HG02642 (cell line): Measurements from ENCODE around the gene MRPS21.
"Not testable (repeated sequence)": the region's sequence is repeated elsewhere in the genome, so short reads cannot be mapped to it uniquely, and the experiment has no call there.

Source experiments
- ATAC-seq: cut with Tn5 transposase; IDR thresholded peaks from one replicate; pipeline ENCODE4 v1.9.1; 2021; ENCODE audit warnings: mild to moderate bottlenecking; ENCODE audit not compliant: unreplicated experiment, poor library complexity

The MRPS21 gene

GRCh38 chr1:150281221-150281757 lies 12.4 kb upstream of the MRPS21 start:
- no peak for ATAC-seq

GRCh38 chr1:150281758-150282557 lies 11.7 kb upstream of the MRPS21 start, which contains the start of gene CIART:
Gene CIART, plus strand, starts transcription at chr1:150282554. Its CDS starts 714 bp downstream, at chr1:150283268.
- peak; percentile 80 for ATAC-seq

DNA sequence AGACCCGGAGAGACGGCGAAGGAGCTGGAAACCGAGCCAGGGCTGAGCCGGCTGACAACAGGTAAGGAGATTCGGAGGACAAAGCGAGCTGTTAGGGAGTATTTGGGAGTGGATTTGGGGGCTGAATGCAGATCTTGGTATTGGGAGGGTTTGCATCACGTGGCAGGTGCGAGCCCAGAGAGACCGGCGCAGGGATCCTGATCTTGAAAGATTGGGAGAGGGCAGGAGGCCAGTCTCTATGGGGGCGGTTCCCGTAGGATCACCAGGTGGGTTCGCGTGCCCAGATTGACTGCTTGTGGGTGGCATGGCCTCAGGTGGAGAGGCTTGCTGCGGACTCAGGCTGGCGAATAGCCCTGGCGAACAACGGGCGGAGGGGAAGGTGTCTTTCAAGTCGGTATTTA lies 11.1 kb upstream of the MRPS21 start:
- no peak for ATAC-seq

DNA sequence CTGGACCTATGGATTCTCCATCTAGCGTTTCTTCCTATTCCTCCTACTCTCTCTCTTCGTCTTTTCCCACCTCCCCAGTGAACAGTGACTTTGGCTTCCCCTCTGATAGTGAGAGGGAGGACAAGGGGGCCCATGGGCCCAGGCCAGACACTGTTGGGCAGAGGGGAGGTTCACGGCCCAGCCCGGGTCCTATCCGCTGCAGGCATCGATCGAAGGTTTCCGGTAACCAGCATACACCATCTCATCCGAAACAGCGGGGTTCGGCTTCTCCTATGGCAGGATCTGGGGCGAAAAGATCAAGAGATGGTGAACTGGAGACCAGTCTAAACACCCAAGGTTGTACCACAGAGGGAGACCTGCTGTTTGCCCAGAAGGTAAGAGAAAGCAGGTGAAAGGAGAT lies 10.4 kb upstream of the MRPS21 start:
- ATAC-seq = no peak

DNA sequence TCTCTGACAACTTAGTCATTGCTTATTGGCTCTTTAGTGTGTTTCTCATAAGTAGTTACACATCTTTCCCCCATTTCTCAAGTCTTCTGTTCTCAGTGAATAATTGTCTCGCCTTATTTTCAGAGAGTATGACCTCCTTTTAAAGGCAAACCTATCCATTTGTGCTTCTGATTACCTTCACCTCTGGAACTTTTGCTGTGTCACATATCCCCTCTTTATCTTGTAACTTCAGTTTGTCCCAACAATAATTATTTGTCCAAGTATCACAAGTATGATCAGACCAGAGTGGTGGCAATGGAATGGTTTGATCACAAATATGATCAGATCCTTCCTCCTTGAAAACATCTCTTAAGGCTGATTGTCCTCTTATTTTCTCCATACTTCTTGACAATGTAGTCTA lies 5.3 kb upstream of the MRPS21 start:
- no peak for ATAC-seq

DNA sequence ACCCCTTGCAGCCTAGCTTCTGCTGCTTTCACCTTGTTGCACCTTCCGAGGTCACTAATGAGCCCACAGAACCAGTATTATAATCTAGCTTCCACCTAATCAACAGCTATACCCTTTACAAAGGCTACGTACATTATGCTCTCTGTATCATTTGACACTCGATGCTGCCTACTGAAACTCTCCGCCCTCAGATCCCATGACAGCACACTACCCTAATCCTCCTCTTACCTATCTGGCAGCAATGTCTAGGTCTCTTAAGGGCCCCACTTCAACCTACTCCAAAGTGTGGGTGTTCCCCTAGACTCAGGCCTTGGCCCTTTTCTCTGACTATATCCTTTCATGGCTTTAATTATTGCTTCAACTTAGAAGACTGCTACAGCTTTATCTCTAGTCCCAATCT lies 4.8 kb upstream of the MRPS21 start:
- ATAC-seq = no peak

DNA sequence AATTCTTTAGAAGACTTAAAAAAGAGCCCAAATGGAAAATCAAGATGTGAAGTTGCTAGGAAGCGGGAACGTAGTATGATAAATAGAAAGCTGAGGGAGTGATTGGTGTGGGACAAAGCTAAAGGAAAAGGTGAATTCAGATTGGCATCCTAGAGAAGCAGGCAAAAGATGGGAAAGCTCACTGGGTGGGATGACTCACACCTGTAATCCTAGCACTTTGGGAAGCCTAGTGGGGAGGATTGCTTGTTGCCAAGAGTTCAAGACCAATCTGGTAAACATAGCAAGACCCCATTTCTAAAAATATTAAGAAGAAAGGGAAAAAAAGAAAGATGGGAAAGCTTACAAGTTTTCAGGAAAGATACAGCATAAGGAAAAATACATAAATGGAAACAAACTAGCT lies 1.8 kb downstream of the MRPS21 start:
- ATAC-seq = no peak

DNA sequence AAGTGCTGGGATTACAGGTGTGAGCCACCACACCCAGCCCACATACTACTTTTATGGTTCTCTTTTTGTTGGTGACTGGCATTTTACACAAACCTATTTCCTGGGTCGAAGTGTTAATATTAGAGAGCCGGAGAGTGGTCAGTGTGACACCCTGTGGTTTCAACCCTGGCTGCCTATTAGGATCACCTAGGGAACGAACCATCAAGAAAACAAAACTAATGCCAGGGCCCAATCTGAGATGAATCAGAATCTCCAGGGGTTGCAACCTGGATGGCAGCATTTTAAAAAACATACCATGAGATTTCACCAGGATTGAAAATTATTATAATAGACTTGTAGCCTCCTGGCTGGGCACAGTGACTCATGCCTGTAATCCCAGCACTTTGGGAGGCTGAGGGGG lies 6.1 kb downstream of the MRPS21 start:
- ATAC-seq = no peak

GRCh38 chr1:150302338-150302737 lies 8.7 kb downstream of the MRPS21 start:
- ATAC-seq = no peak

- ATAC-seq = no peak
Measured at GRCh38 chr1:150302902-150303301, 9.2 kb downstream of the MRPS21 start.

DNA sequence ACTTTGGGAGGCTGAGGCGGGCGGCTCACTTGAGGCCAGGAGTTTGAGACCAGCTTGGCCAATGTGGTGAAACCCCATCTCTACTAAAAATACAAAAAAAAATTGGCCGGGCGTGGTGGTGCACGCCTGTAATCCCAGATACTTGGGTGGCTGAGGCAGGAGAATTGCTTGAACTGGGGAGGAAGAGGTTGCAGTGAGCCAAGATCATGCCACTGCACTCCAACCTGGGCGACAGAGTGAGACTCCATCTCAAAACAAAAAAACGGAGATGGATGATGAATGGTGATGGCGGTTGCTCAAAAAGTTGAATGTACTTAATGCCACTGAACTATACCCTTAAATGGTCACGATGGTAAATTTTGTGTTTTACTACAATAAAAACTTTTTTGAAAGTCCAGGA lies 14.9 kb downstream of the MRPS21 start:
- ATAC-seq = not testable (repeated sequence)

DNA sequence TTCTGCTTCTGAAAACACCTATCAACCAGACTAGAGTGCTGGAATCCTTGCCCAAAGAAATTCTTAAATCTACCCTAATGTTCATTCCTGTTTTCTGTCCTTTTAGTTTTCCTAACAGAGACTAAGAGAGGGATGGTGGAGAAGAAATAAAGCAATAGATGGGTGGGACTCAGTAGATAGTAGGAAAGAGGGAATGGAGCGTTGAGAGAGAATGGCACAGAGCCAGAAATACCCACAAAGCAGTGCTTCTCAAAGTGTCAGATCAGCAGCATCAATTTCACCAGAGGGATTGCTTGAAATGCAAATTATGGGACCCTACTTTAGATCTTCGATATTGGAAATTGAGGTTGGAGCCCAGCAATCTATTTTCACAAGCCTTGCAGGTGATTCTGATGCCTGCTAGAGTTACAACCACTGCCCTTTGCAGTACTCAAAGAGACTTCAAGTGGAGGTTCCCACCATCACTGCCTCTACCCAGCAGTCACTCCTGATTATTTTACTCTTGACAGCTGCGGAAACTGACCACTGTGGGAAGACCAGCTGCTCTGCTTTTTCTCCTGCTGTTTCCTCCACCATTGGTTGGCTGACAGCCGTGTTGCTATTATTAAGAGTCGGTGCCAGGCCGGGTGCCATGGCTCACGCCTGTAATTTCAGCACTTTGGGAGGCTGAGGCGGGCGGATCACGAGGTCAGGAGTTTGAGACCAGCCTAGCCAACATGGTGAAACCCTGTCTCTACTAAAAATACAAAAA lies 16.3 kb downstream of the MRPS21 start:
- no peak for ATAC-seq

DNA sequence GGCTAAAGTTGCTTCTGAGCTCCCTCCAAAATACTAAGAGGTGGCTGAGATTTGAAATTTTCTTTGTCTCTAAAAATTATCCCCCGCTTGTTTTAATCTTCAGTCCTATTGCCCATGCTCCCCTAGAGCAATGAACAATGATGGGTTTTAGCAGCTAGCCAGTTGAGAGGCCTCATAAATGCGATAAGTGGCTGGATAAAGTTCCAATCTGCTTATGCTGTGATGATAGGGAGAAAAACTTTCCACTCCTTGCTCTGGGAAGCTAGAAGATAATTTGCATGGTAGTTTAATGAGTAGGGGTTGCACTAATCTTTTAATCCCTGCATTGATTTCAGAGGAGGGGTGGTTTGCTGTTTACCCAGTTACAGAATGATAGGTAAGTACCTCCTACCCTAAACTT lies 18.1 kb downstream of the MRPS21 start:
- no peak for ATAC-seq

DNA sequence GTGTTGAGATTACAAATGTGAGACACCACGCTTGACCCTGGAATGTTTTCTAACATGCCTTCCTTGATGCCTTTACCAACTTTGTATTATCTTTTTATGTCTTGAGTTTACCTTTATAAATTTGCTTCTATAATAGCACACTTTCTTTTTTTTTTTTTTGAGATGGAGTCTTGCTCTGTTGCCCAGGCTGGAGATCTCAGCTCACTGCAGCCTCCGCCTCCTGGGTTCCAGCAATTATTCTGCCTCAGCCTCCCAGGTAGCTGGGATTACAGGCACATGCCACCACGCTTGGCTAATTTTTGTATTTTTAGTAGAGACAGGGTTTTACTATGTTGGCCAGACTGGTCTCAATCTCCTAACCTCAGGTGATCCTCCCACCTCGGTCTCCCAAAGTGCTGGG lies 21.0 kb downstream of the MRPS21 start:
- not testable (repeated sequence) for ATAC-seq

DNA sequence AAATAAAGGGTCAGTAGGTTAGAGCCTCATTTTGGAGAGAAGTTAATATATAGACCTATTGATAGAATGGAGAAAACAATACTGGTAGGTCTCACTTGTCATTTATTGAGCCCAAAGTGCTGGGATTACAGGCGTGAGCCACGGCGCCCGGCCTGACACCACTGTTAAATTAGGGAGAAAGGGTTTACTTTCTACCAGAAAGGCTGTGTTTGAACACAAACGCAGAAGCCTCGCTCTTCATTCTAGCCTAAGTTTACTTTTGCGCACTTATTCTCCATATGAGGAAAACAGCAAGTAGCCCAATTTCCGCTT lies 27.0 kb downstream of the MRPS21 start:
- no peak for ATAC-seq

DNA sequence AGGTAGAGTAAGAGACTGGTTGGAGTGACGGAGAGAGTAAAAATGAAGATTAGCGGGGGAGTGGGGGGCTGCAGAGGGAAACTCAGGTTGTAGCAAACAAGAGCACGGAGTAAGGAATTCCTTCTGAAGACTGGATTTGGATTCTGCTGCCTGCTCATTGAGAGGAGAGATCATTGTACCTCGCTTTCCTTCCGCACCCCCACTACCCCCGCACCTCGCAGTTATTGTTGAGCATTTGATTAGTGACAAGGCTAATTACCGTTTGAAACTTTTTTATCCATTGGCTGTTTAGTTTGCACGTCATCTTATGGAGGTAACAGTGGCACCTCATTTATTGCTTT lies 28.1 kb downstream of the MRPS21 start:
- no peak for ATAC-seq

GRCh38 chr1:150322310-150322709 lies 28.6 kb downstream of the MRPS21 start:
- no peak for ATAC-seq

- no peak for ATAC-seq
Measured at GRCh38 chr1:150332651-150333290, 39.1 kb downstream of the MRPS21 start.

DNA sequence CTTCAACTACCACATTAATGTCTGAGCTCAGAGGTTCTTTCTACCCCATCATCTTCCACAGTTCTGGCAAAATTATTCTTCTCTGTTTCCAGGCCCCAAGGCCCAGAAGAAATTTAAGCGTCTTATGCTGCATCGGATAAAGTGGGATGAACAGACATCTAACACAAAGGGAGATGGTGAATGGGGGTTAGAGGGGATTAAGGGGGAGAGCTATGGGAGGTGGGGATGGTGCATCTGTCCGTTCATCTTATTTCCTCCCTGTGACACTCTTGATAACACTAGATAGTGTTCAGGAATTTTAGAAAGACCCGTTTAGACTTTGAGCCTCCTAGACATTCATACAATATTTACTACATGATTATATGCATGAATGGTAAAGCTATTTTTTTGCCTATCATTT lies 52.7 kb downstream of the MRPS21 start:
- no peak for ATAC-seq

DNA sequence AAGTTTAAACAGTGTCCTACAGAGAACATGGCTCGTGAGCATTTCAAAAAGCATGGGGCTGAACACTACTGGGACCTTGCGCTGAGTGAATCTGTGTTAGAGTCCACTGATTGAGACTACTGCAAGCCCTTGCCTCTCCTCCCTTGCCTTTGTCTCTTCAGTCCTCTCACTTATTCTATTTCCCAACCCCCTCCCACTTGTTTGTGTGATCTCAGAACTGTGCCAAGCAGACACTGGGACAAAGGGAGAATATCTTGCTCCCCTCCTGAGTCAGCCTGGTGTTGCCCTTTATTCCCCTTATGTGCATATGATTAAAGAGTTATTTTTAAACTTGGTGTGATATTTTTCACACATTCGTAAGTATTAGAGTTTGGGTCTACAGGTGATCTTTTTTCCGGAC lies 59.2 kb downstream of the MRPS21 start:
- no peak for ATAC-seq
